H1 (cell line): ENCODE measurements around the gene XPNPEP1.

Source experiments
- ATF3 ChIP-seq: IDR thresholded peaks from 2 replicates; pipeline ENCODE4 v1.6.1; 2011; ENCODE audit warnings: low read depth, mild to moderate bottlenecking, low read length; ENCODE audit not compliant: insufficient read depth
- CBX5 ChIP-seq: fragments of 300-800, 300-1000 bp; sonication (generic); IDR thresholded peaks from 2 replicates; pipeline ENCODE4 v1.7.1; 2016; ENCODE audit warnings: antibody characterized with exemption, low read length, low read depth
- CTCF ChIP-seq, 3 experiments: IDR thresholded peaks; 1 replicate in 2 of 3; 2 replicates in 1 of 3; pipeline versions ENCODE4 v1.5.1 to v1.6.1; 2011; ENCODE audit warnings: low read length in 3 of 3, mild to moderate bottlenecking in 3 of 3, inconsistent platforms in 2 of 3, low read depth in 1 of 3, moderate library complexity in 1 of 3; ENCODE audit not compliant: insufficient read depth in 1 of 3; ENCODE audit errors: control extremely low read depth in 1 of 3
- FOSL1 ChIP-seq: IDR thresholded peaks from 2 replicates; pipeline ENCODE4 v1.6.1; 2011; ENCODE audit warnings: mild to moderate bottlenecking, low read depth, low read length, moderate library complexity; ENCODE audit not compliant: insufficient read depth
- HDAC2 ChIP-seq, 2 experiments: fragments of 300-600 bp in 1 of 2; sonication (generic) in 1 of 2; IDR thresholded peaks; 2 replicates each; pipeline ENCODE4 v1.6.1; 2011 to 2012; ENCODE audit warnings: low read depth in 2 of 2, low read length in 2 of 2, mild to moderate bottlenecking in 2 of 2, moderate library complexity in 2 of 2, borderline replicate concordance in 1 of 2, inconsistent platforms in 1 of 2
- MAFK ChIP-seq: IDR thresholded peaks from 2 replicates; pipeline ENCODE4 v1.6.1; 2012; ENCODE audit warnings: low read depth, mild to moderate bottlenecking, improper control_type of control experiment, low read length
- MAX ChIP-seq: IDR thresholded peaks from 2 replicates; pipeline ENCODE4 v1.6.1; 2012; ENCODE audit warnings: inconsistent platforms
- POLR2A ChIP-seq, 2 experiments: IDR thresholded peaks; 1 replicate in 1 of 2; 2 replicates in 1 of 2; pipeline ENCODE4 v1.6.1; 2011; ENCODE audit warnings: low read depth in 2 of 2, low read length in 2 of 2, mild to moderate bottlenecking in 2 of 2; ENCODE audit errors: control extremely low read depth in 1 of 2
- POLR2AphosphoS5 ChIP-seq: IDR thresholded peaks from 2 replicates; pipeline ENCODE4 v1.6.1; 2011; ENCODE audit warnings: low read depth, low read length
- SP2 ChIP-seq: IDR thresholded peaks from 2 replicates; pipeline ENCODE4 v1.6.1; 2012; ENCODE audit warnings: mild to moderate bottlenecking, low read length, inconsistent platforms
- TAF1 ChIP-seq: IDR thresholded peaks from 2 replicates; pipeline ENCODE4 v1.6.1; 2011; ENCODE audit warnings: mild to moderate bottlenecking, low read depth, low read length

- TF ChIP-seq HDAC2 (IDR thresholded peaks at IDR 0.05; ENCODE audit: borderline replicate concordance in 1 of 2, low read depth in 2 of 2, low read length in 2 of 2) (no peak), CTCF (IDR thresholded peaks at IDR 0.05; ENCODE audit: control extremely low read depth in 1 of 3, insufficient read depth in 1 of 3, low read depth in 1 of 3, low read length in 3 of 3) (no peak), MAFK (no peak), TAF1 (no peak), CBX5 (no peak), MAX (no peak), POLR2A (IDR thresholded peaks at IDR 0.05; ENCODE audit: control extremely low read depth in 1 of 2, low read depth in 2 of 2, low read length in 2 of 2) (no peak), SP2 (no peak), POLR2AphosphoS5 (no peak), FOSL1 (no peak), ATF3 (no peak)
Observed at GRCh38 chr10:109891105-109891504, 32.2 kb downstream of the XPNPEP1 start.
